ENCODE results near the gene SHMT2. TPM values are rescaled to one million over a fixed set of nuclear protein-coding genes. Genes with fewer than 3 reads are reported as not detected.

SHMT2 gene
- total and polyA plus RNA-seq, 2 of the 4 experiments (the other 2 are of a cell fraction): 266 to 364 TPM

DNA sequence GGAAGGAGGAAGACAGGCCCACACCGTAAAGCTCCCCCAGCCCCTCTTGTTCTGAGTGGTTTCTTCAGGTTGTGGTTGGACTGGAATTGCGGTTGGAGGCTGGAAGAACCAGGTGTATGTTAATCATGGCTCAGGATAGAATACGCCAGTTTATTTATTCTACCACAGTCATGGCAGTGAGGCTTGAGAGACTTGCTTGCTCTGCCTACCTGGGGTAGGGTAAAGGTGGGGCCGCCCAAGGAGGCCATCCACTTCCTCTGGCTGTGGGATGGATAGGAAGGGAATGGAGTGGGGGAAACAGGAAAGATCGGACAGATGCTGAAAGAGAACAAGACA lies 8.1 kb downstream of the SHMT2 start:
- Histone ChIP-seq H3K36me3 (ENCODE audit: control insufficient read depth, insufficient read depth, low read length) (peaks cover 26% of the 10 kb centered on the region), H3K4me3 (ENCODE audit: insufficient read depth, low read depth, low read length) (no peak overlapping the region), H3K4me2 (ENCODE audit: low read depth, low read length) (no peak overlapping the region)

More for the DNA sequence above, 8.1 kb downstream of the SHMT2 start:
- no peak overlapping the region for H3K23ac ChIP-seq (ENCODE audit: low read depth, low read length)
- H2AFZ ChIP-seq (replicated peaks; ENCODE audit: low read length, poor library complexity): no peak overlapping the region
- H4K5ac ChIP-seq (ENCODE audit: low read depth, low read length): no peak overlapping the region
- DNase-seq (no peak), ATAC-seq (ENCODE audit: low read depth) (no peak)
- H3K56ac ChIP-seq (ENCODE audit: extremely low read depth, insufficient read depth, low read length): no peak overlapping the region
- peaks cover 6% of the 10 kb centered on the region; the same call in 1 of the 2 replicates for H3K27me3 ChIP-seq (ENCODE audit: control insufficient read depth, insufficient read depth, low read length)
- no peak overlapping the region for H2BK120ac ChIP-seq (ENCODE audit: low read depth, low read length)
- H2BK15ac ChIP-seq (ENCODE audit: low read depth, low read length): no peak overlapping the region
- intact Hi-C loops (cut with micrococcal nuclease): loop anchor here (5.0 kb wide), 1 partner anchor 170 kb away; no protein-coding TSS in a partner anchor
- H3K4me1 ChIP-seq (ENCODE audit: control insufficient read depth, insufficient read depth, low read length): peaks cover 12% of the 10 kb centered on the region
- no peak overlapping the region for H2AK5ac ChIP-seq (ENCODE audit: low read depth, low read length)
- H4K91ac ChIP-seq (ENCODE audit: insufficient read depth, low read depth, low read length): no peak overlapping the region
- no peak overlapping the region for H3K18ac ChIP-seq (ENCODE audit: low read depth, low read length)
- H3K27ac ChIP-seq (ENCODE audit: insufficient read depth, low read length): no peak overlapping the region
- H4K8ac ChIP-seq (ENCODE audit: low read depth in 2 of 2, low read length in 2 of 2): no peak overlapping the region
- no CpG with 5 or more reads among the region's 5 CpGs for WGBS, 2 experiments (ENCODE audit: extremely low coverage in 2 of 2, insufficient read length in 1 of 2)
- dilution Hi-C loops (cut with HindIII; ENCODE audit: low sequenced_read_pairs, unreplicated experiment): no loop called here
- no peak for TF ChIP-seq CEBPB (IDR thresholded peaks at IDR 0.05; ENCODE audit: low read depth, low read length)
- TF ChIP-seq RFX5 (IDR thresholded peaks at IDR 0.05; ENCODE audit: low read depth, low read length): no peak
- no peak for TF ChIP-seq MAFK (IDR thresholded peaks at IDR 0.05; ENCODE audit: low read depth, low read length)
- no peak for TF ChIP-seq POLR2A (IDR thresholded peaks at IDR 0.05; ENCODE audit: low read depth, low read length)
- peak overlapping the region; percentile 11 for H2AK9ac ChIP-seq (replicated peaks; ENCODE audit: low read depth, low read length, poor library complexity)
- no peak overlapping the region for H3K4ac ChIP-seq (ENCODE audit: low read depth, low read length)
- H3K9ac ChIP-seq (ENCODE audit: low read depth, low read length): no peak overlapping the region
- in situ Hi-C loops (cut with MboI; ENCODE audit: low sequenced_read_pairs): no loop called here
- ChIA-PET POLR2A (ENCODE audit: unreplicated experiment) (no interaction called here), CTCF (no interaction called here)
- H3K9me3 ChIP-seq (ENCODE audit: control insufficient read depth, insufficient read depth, low read length): no peaks in the 10 kb centered on the region
- H3K14ac ChIP-seq (replicated peaks; ENCODE audit: low read depth, low read length): no peak overlapping the region
- peaks cover 35% of the 10 kb centered on the region; the same call in 1 of the 2 replicates for H4K20me1 ChIP-seq (ENCODE audit: insufficient read depth, low read length)
- H2BK20ac ChIP-seq (ENCODE audit: low read depth, low read length): no peak overlapping the region
- H3K9me1 ChIP-seq (ENCODE audit: insufficient read depth, low read length): peaks cover 7% of the 10 kb centered on the region; the same call in 1 of the 2 replicates
- BruUV-seq (replicated peaks): no TSS peak
- H3K79me1 ChIP-seq (ENCODE audit: low read depth in 1 of 2, low read length in 2 of 2): peaks cover 5 to 28% of the 10 kb centered on the region in 2 experiments
- no peak overlapping the region for H2BK5ac ChIP-seq (ENCODE audit: low read depth, low read length, poor library complexity, severe bottlenecking)

Measured in IMR-90 (cell line).